H9 (cell line): ENCODE data around the gene TOGARAM1. TPM values are rescaled to one million over a fixed set of nuclear protein-coding genes. Genes with fewer than 3 reads are reported as not detected.

Experiments used
- DNase-seq: peaks from one replicate; pipeline ENCODE4 v3.0.0-alpha.2; 2017
- H2AFZ ChIP-seq: one replicate; pipeline ENCODE4 v1.6.1; 2013; ENCODE audit warnings: mild to moderate bottlenecking, low read length, control low read depth, moderate library complexity
- H2AK5ac ChIP-seq: 2 replicates; pipeline ENCODE4 v1.6.1; 2013; ENCODE audit warnings: low read length, control low read depth, mixed read lengths; ENCODE audit not compliant: insufficient read length
- H2BK120ac ChIP-seq: one replicate; pipeline ENCODE4 v1.6.1; 2013; ENCODE audit warnings: low read depth, mild to moderate bottlenecking, low read length, control low read depth, inconsistent platforms; ENCODE audit not compliant: poor library complexity, severe bottlenecking
- H2BK12ac ChIP-seq: 2 replicates; pipeline ENCODE4 v1.6.1; 2013; ENCODE audit warnings: low read length, control low read depth, mixed read lengths, low read depth; ENCODE audit not compliant: insufficient read length
- H2BK15ac ChIP-seq: 2 replicates; pipeline ENCODE4 v1.6.1; 2013; ENCODE audit warnings: low read depth, low read length, control low read depth
- H2BK20ac ChIP-seq: one replicate; pipeline ENCODE4 v1.6.1; 2013; ENCODE audit warnings: low read depth, mild to moderate bottlenecking, low read length, control low read depth, inconsistent platforms; ENCODE audit not compliant: poor library complexity, severe bottlenecking
- H2BK5ac ChIP-seq: 2 replicates; pipeline ENCODE4 v1.6.1; 2013; ENCODE audit warnings: low read length, control low read depth, mixed read lengths; ENCODE audit not compliant: insufficient read length
- H3K14ac ChIP-seq: 2 replicates; pipeline ENCODE4 v1.6.1; 2013; ENCODE audit warnings: low read length, control low read depth; ENCODE audit not compliant: insufficient read depth
- H3K18ac ChIP-seq: 2 replicates; pipeline ENCODE4 v1.6.1; 2013; ENCODE audit warnings: low read depth, mild to moderate bottlenecking, mixed read lengths, low read length, control low read depth; ENCODE audit not compliant: insufficient read length
- H3K23ac ChIP-seq: 2 replicates; pipeline ENCODE4 v1.6.1; 2013; ENCODE audit warnings: low read length, control low read depth, mixed read lengths, low read depth; ENCODE audit not compliant: insufficient read length
- H3K23me2 ChIP-seq: 2 replicates; pipeline ENCODE4 v1.6.1; 2013; ENCODE audit warnings: low read depth, mild to moderate bottlenecking, mixed read lengths, low read length, control low read depth; ENCODE audit not compliant: insufficient read length, poor library complexity, severe bottlenecking
- H3K27ac ChIP-seq: 2 replicates; pipeline ENCODE4 v1.5.1; 2013; ENCODE audit warnings: low read length, control low read depth, mixed read lengths, low read depth; ENCODE audit not compliant: insufficient read length
- H3K27me3 ChIP-seq: 2 replicates; pipeline ENCODE4 v1.6.1; 2013; ENCODE audit warnings: low read length, control low read depth, inconsistent platforms; ENCODE audit not compliant: insufficient read depth
- H3K4ac ChIP-seq: 2 replicates; pipeline ENCODE4 v1.6.1; 2013; ENCODE audit warnings: low read depth, mild to moderate bottlenecking, control low read depth, inconsistent platforms, low read length, moderate library complexity
- H3K4me1 ChIP-seq: 2 replicates; pipeline ENCODE4 v1.6.1; 2013; ENCODE audit warnings: low read length, control low read depth, inconsistent platforms; ENCODE audit not compliant: insufficient read depth
- H3K4me2 ChIP-seq: 2 replicates; pipeline ENCODE4 v1.6.1; 2013; ENCODE audit warnings: low read length, control low read depth, mixed read lengths; ENCODE audit not compliant: insufficient read length, insufficient read depth
- H3K56ac ChIP-seq: 2 replicates; pipeline ENCODE4 v1.6.1; 2013; ENCODE audit warnings: low read depth, mild to moderate bottlenecking, mixed read lengths, low read length, control low read depth; ENCODE audit not compliant: insufficient read length
- H3K79me1 ChIP-seq: 2 replicates; pipeline ENCODE4 v1.6.1; 2013; ENCODE audit warnings: low read depth, mild to moderate bottlenecking, moderate library complexity, low read length, control low read depth, inconsistent platforms; ENCODE audit not compliant: insufficient read depth, poor library complexity, severe bottlenecking
- H3K79me2 ChIP-seq: 2 replicates; pipeline ENCODE4 v1.6.1; 2013; ENCODE audit warnings: low read length, control low read depth, inconsistent platforms; ENCODE audit not compliant: insufficient read depth
- H3K9ac ChIP-seq: 2 replicates; pipeline ENCODE4 v1.6.1; 2013; ENCODE audit warnings: low read length, control low read depth, mixed read lengths; ENCODE audit not compliant: insufficient read length; ENCODE audit errors: extremely low read depth
- H3K9me3 ChIP-seq: one replicate; pipeline ENCODE4 v1.6.1; 2013; ENCODE audit warnings: low read depth, low read length, inconsistent platforms; ENCODE audit not compliant: control insufficient read depth
- H3T11ph ChIP-seq: one replicate; pipeline ENCODE4 v1.6.1; 2013; ENCODE audit warnings: mild to moderate bottlenecking, low read length, control low read depth, inconsistent platforms
- H4K20me1 ChIP-seq: one replicate; pipeline ENCODE4 v1.6.1; 2013; ENCODE audit not compliant: control insufficient read depth, insufficient read length, insufficient read depth
- H4K5ac ChIP-seq: 2 replicates; pipeline ENCODE4 v1.6.1; 2013; ENCODE audit warnings: low read depth, mild to moderate bottlenecking, mixed read lengths, low read length, control low read depth; ENCODE audit not compliant: insufficient read length
- H4K8ac ChIP-seq: replicated peaks from 2 replicates; pipeline ENCODE4 v1.6.1; 2013; ENCODE audit warnings: low read length, control low read depth, mixed read lengths, low read depth; ENCODE audit not compliant: insufficient read length
- H4K91ac ChIP-seq: 2 replicates; pipeline ENCODE4 v1.6.1; 2013; ENCODE audit warnings: low read depth, mild to moderate bottlenecking, moderate library complexity, mixed read lengths, low read length, control low read depth; ENCODE audit not compliant: insufficient read length
- H3K27ac Mint-ChIP-seq, 3 experiments: 2 replicates in 2 of 3; 3 replicates in 1 of 3; pipeline ENCODE4 v1.8.0; 2020 to 2021; ENCODE audit warnings: mixed read lengths in 3 of 3, mild to moderate bottlenecking in 1 of 3, moderate library complexity in 1 of 3
- H3K27me3 Mint-ChIP-seq: 2 replicates; pipeline ENCODE4 v1.8.0; 2021; ENCODE audit warnings: low read depth, mild to moderate bottlenecking, moderate library complexity, mixed read lengths
- H3K36me3 Mint-ChIP-seq, 3 experiments: 2 replicates in 2 of 3; 3 replicates in 1 of 3; pipeline ENCODE4 v1.8.0; 2020 to 2021; ENCODE audit warnings: low read depth in 3 of 3, mixed read lengths in 3 of 3; ENCODE audit not compliant: insufficient read depth in 1 of 3
- H3K4me1 Mint-ChIP-seq, 2 experiments: 2 replicates each; pipeline ENCODE4 v1.8.0; 2020; ENCODE audit warnings: mixed read lengths in 2 of 2
- H3K4me3 Mint-ChIP-seq, 2 experiments: 2 replicates in 1 of 2; 3 replicates in 1 of 2; pipeline ENCODE4 v1.8.0; 2020 to 2021; ENCODE audit warnings: mild to moderate bottlenecking in 2 of 2, mixed read lengths in 2 of 2, moderate library complexity in 1 of 2
- H3K9me3 Mint-ChIP-seq, 2 experiments: 2 replicates in 1 of 2; 3 replicates in 1 of 2; pipeline ENCODE4 v1.8.0; 2020; ENCODE audit warnings: mild to moderate bottlenecking in 2 of 2, mixed read lengths in 2 of 2, moderate library complexity in 1 of 2
- total RNA-seq: library from RNA; stranded (reverse); gene quantifications from 2 replicates; pipeline ENCODE4 v1.2.1, GENCODE V29; 2021
- TF ChIP-seq, protein P1 (sequence below): fragments of 200-600 bp; sonication (generic); conservative IDR thresholded peaks from 3 replicates; pipeline ENCODE4 v1.8.0; 2021; ENCODE audit warnings: antibody characterized with exemption, mild to moderate bottlenecking

Gene TOGARAM1
- total RNA-seq, 1 experiment from 2014 or later: 11.4 TPM

DNA sequence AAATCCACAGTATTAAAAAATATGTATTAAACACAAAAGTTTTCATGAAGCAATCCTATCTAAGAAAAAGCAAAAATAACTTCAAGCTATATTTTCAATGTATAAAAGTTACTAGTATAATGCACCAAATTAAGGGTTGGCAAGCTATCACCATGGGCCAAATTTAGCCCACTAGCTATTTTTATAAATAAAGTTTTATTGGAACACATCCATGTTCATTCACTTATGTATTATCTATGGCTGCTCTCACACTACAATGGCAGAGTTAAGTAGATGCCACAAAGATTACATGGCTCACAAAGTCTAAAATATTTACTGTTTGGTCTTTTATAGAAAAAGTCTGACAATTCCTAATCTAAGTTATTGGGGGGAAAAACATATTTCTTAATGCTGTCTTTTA is 17.9 kb upstream of the TOGARAM1 start:
- Histone ChIP-seq H3K27ac (no peak overlapping the region), H3K14ac (no peak overlapping the region), H2BK15ac (no peak overlapping the region), H3K56ac (no peak overlapping the region), H2BK12ac (no peak overlapping the region), H4K5ac (no peak overlapping the region), H3T11ph (no peak overlapping the region), H3K23me2 (no peaks in the 10 kb centered on the region), H3K4me1 (no peaks in the 10 kb centered on the region), H3K23ac (no peak overlapping the region), H3K4ac (no peak overlapping the region), H4K8ac (no peak overlapping the region), H3K18ac (no peak overlapping the region), H2BK120ac (no peak overlapping the region), H3K79me2 (no peaks in the 10 kb centered on the region), H4K20me1 (no peaks in the 10 kb centered on the region), H2AFZ (no peak overlapping the region), H3K4me2 (no peak overlapping the region), H2AK5ac (no peak overlapping the region), H3K27me3 (no peaks in the 10 kb centered on the region), H2BK5ac (no peak overlapping the region), H3K9me3 (no peaks in the 10 kb centered on the region), H3K9ac (no peak overlapping the region), H2BK20ac (no peak overlapping the region), H3K79me1 (no peaks in the 10 kb centered on the region), H4K91ac (no peak overlapping the region)
- Mint-ChIP-seq H3K4me3 (no peak overlapping the region), H3K27ac (no peak overlapping the region), H3K4me1 (no peaks in the 10 kb centered on the region), H3K9me3 (peaks cover 3 to 4% of the 10 kb centered on the region in 2 experiments; a peak in 3 of 5 replicates), H3K27me3 (no peaks in the 10 kb centered on the region), H3K36me3 (peaks cover 27 to 61% (median 48%) of the 10 kb centered on the region in 3 experiments)
- no peak for DNase-seq
- TF ChIP-seq, protein P1, sequence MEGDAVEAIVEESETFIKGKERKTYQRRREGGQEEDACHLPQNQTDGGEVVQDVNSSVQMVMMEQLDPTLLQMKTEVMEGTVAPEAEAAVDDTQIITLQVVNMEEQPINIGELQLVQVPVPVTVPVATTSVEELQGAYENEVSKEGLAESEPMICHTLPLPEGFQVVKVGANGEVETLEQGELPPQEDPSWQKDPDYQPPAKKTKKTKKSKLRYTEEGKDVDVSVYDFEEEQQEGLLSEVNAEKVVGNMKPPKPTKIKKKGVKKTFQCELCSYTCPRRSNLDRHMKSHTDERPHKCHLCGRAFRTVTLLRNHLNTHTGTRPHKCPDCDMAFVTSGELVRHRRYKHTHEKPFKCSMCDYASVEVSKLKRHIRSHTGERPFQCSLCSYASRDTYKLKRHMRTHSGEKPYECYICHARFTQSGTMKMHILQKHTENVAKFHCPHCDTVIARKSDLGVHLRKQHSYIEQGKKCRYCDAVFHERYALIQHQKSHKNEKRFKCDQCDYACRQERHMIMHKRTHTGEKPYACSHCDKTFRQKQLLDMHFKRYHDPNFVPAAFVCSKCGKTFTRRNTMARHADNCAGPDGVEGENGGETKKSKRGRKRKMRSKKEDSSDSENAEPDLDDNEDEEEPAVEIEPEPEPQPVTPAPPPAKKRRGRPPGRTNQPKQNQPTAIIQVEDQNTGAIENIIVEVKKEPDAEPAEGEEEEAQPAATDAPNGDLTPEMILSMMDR: no peak
